GM12872 (cell line): ENCODE data around the gene MMP28.

ENCODE experiments used
- CTCF ChIP-seq: IDR thresholded peaks from 3 replicates; pipeline ENCODE4 v1.5.1; 2011; ENCODE audit warnings: low read depth, mild to moderate bottlenecking, low read length, moderate library complexity; ENCODE audit not compliant: insufficient read depth

The MMP28 gene

GRCh38 chr17:35745749-35746320 is 49.6 kb downstream of the MMP28 start:
- TF ChIP-seq CTCF: no peak

GRCh38 chr17:35745246-35745645 is 50.2 kb downstream of the MMP28 start:
- no peak for TF ChIP-seq CTCF

DNA sequence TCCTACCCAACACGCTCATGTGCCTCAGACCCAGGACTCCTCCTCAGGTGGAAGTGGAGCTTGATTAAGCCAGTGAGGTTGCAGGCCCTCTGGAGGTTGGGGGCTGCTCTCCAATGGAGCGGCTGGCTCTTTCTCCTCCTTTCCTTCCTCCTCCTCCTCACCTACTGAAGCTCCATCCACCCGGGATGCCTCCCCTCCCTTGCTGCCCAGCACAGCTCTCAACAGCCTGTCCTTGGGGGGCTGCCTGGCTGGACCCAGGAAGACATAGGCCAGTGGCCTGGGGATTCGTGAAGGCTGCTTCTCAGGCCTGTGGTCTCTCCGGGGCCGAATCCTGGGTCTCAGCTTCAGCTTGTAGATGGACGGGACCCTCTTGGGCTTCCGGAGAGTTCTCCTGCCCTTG is 50.6 kb downstream of the MMP28 start:
- TF ChIP-seq CTCF: no peak

DNA sequence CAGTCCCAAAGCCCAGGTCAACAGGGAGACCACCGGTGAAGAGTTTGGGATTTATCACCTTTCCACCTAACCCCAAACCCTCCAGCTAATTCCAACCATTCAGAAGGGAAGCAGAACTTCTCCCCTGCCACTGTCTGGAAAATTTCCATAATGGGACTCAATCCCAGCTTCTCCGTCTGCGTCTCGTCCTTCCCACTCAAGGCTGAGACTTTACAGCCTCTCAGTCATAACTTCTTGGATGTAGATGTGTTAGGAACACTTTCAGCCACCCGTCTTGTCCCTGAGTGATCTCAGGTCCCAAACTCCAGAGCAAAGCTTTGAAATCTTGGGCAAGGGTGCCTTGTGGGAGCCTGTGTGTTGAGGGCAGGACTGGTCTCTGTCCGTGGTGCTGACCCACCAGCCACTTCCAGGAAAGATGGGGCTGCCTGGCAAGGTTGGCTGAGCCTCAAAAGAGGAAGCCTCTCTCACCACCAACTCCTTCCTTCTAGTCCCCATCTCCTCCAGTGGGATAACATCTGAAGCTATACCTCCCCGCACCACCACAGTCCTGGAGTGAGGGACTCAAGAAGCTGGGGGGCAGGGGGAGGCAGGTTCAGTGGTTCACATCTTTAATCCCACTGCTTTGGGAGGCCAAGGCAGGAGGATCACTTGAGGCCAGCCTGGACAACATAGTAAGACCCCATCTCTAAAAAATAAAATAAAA is 51.7 kb downstream of the MMP28 start:
- no peak for TF ChIP-seq CTCF

DNA sequence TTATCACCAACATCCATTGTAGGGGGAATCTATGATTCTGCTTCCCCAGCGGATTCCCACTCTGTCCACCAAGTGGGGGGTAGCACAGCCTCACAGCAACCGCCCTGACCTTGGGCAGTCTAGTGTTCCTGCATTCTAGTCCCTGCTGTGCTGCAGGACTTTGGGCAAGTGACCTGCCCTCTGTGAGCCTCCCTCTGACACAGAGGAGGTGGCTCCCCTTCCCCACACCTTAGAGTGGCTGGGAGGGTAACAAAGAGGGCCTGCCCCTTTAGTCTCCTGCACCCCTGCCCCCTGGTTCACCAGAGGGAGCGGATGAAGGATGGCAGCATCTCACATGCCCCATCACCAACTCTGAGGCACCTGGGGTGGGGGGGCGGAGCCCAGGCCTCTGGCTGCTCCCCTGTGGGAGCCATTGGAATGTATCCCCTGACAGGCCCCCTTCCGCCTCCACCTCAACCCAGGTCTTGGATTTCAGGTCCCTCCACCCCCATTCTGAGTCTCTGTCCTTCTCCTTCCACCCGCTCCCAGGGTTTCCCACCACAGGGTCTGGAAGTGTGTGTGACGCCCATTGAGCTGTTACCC is 52.5 kb downstream of the MMP28 start:
- no peak for TF ChIP-seq CTCF

DNA sequence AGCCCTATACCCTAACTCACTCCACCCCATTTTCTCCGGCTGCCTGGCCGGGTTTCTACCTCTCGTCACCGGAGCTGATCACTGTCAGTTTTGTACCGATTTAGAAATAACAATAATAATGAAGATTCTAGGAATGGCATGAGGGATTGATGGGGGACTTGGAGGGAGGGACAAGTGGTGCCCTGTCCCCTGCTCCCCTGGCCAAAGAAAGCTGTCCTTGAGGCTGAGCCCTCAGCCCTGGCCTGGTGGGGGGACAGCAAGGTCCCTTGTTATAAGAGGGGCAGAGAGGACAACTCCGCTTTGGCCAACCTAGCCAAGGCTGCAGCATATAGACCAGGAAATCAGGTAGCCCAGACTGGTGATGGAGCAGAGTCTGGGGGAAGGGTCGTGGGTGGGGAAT is 52.9 kb downstream of the MMP28 start:
- no peak for TF ChIP-seq CTCF

GRCh38 chr17:35740997-35741931 is 54.2 kb downstream of the MMP28 start:
- TF ChIP-seq CTCF: no peak
